ENCODE results near the gene TRIM16. TPM values are rescaled to one million over a fixed set of nuclear protein-coding genes. Genes with fewer than 3 reads are reported as not detected.
"Not testable (repeated sequence)": the region's sequence is repeated elsewhere in the genome, so short reads cannot be mapped to it uniquely, and the experiment has no call there.

TRIM16 gene
- total RNA-seq, 4 donors from 2014 or later = 52.8 to 92.1 (median 63.8) TPM

DNA sequence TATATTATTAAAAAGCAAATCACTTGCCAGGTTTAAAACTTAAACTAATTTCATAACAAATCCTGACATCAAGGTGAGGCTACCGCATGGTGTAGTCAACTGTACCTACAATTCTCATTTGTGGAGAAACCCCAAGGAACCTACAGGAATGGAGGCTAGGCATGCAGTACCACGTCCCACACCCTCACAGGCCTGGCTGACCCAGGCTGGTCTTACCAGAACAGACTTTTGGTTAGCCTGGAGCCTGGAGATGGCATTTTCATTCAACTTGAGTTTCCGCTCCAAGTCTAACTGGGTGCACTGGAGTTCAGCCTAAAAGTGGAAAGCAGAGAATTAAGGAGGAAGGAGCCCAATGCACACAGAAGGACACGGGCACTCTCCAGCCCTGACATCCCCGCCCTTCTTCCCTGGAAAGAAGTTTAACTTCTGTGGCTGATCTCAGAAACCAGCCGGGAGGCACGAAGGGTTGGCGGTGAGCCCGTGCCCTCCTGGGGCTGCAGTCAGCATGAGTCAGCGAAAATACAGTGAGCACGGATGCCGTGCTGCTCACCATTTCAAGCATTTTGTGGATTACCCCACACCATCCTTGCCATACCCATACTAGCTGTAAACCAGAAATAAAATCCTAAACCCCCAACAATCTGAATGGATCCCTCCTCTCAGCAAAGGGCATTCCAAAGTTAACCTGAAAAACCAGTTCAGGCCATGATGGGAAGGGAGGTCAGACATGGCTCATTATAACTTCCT, 41.4 kb downstream of the TRIM16 start:
- H3K27me3 ChIP-seq; H3K36me3 ChIP-seq; H3K27ac ChIP-seq; H3K9me3 ChIP-seq; H3K4me3 ChIP-seq; DNase-seq (ENCODE audit: low spot score in 2 of 2): not testable (repeated sequence)
- 92% methylated on average over 1 of the region's 12 CpGs for WGBS
- peaks cover 27% of the 10 kb centered on the region for H3K4me1 ChIP-seq

DNA sequence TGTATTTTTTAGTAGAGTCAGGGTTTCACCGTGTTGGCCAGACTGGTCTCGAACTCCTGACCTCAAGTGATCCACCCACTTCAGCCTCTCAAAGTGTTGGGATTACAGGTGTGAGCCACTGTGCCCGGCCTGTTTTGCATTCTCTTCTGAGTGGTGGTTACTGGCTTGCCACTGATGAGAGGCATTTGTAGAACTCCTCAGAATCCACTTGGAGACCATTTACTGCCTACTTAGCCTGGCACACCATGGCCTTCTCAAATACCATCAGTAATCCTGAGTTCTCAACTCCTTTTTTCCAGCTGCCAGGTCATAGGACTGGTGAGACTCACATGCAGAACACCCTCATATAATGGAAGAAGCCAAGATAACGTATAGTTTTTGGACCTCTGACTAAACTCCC, 42.1 kb downstream of the TRIM16 start:
- H3K4me3 ChIP-seq; H3K9me3 ChIP-seq; H3K27ac ChIP-seq; DNase-seq (ENCODE audit: low spot score in 2 of 2); H3K27me3 ChIP-seq; H3K36me3 ChIP-seq: not testable (repeated sequence)
- WGBS = 100% methylated on average over 1 of the region's 4 CpGs
- H3K4me1 ChIP-seq = peaks cover 25% of the 10 kb centered on the region

DNA sequence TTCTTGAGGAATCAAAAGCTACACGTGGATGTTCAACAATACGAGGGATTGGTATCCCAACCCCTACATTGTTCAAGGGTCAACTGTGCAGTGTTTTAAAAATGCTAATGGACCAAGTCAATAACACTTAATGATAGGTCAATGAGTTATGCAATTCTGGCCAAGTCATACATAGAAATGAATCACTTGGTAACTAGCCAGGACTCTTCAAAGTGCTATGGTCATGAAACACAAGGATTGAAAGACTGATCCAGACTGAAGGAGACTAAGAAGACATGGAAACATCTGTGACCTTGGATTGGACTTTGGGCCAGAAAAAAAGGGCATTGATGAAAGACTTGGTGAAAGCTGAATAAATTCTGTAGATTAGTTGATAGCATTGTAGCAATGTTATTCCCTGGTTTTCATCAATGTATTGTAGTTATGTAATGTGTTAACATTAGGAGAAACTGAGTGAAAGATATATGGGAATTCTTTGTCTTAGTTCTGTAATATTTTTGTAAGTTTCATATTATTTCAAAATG, 53.1 kb downstream of the TRIM16 start:
- WGBS = 96% methylated on average over 2 of the region's 2 CpGs
- not testable (repeated sequence) for H3K9me3 ChIP-seq; H3K4me3 ChIP-seq; H3K4me1 ChIP-seq; DNase-seq (ENCODE audit: low spot score in 2 of 2); H3K27me3 ChIP-seq; H3K27ac ChIP-seq
- peaks cover 25% of the 10 kb centered on the region for H3K36me3 ChIP-seq

DNA sequence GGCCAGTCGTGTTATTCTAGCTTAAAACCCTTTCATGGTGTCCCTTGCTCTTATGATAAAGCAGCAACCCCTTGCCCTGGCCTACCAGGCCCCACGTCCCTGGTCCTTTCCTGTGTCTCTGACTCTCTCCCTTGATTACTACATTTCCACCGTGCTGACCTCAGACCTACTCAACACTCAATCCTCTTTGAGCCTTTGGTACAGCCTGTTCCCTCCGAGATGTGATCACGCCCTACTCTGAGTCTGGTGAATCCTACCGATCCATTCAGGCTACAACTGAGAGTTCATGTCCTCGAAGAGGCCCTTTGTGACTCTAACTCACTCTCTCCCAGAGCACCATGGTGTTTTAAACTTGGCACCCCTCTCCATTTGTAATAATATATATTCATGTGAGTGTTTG, 54.1 kb downstream of the TRIM16 start:
- not testable (repeated sequence) for DNase-seq (ENCODE audit: low spot score in 2 of 2); H3K27me3 ChIP-seq; H3K4me3 ChIP-seq; H3K27ac ChIP-seq; H3K4me1 ChIP-seq; H3K9me3 ChIP-seq
- 91% methylated on average over 7 of the region's 7 CpGs for WGBS
- peaks cover 25% of the 10 kb centered on the region for H3K36me3 ChIP-seq

DNA sequence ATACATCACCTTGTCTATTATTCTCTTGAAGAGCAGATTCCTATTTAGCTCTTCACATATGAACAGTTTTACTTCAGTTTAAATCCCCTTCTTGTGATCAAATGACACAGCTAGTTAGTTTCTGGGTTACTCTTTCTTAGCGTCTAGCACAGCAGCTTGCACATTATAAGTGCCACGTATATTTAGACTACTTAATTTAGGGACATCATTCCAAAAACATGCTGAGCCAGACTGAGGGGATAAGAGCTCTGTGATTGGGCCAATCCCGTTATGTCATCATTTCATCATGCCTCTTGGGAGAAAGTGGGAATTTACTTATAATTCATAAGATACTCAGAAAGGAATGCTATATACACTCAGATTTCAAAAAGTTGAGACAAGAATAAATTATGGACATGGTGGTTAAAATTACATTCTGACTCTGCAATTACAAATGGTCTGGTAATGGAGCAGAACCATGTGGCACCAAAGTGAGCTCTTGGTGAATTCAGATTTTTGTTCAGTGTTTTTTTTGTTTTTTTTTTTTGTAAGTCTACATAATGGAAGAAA, 60.4 kb downstream of the TRIM16 start:
- not testable (repeated sequence) for H3K9me3 ChIP-seq; H3K27ac ChIP-seq; H3K4me3 ChIP-seq; DNase-seq (ENCODE audit: low spot score in 2 of 2); H3K27me3 ChIP-seq; H3K4me1 ChIP-seq
- WGBS = 67% methylated on average over 3 of the region's 3 CpGs
- H3K36me3 ChIP-seq = peaks cover 12% of the 10 kb centered on the region

DNA sequence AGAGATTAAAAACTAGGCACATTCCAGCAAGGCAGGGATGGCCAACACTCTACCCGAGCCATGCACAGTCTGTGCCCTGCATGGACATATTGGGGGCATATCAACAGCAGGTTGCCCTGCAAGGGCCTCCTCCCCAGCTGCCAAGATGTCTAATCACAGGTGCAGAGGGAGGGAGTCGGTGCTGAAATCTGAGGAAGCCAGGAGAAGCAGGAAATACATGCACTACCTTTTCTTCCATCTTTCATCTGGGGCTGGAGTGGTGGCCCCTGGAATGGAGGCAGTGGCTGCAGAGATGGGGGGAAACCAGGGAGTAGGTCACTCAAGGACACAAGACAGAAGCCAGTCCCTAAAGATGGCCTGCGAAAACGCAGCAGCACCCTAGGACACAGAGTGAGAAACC, 60.9 kb downstream of the TRIM16 start:
- 89% methylated on average over 3 of the region's 4 CpGs for WGBS
- DNase-seq (ENCODE audit: low spot score in 2 of 2); H3K4me1 ChIP-seq; H3K9me3 ChIP-seq; H3K27me3 ChIP-seq; H3K27ac ChIP-seq; H3K36me3 ChIP-seq; H3K4me3 ChIP-seq: not testable (repeated sequence)

DNA sequence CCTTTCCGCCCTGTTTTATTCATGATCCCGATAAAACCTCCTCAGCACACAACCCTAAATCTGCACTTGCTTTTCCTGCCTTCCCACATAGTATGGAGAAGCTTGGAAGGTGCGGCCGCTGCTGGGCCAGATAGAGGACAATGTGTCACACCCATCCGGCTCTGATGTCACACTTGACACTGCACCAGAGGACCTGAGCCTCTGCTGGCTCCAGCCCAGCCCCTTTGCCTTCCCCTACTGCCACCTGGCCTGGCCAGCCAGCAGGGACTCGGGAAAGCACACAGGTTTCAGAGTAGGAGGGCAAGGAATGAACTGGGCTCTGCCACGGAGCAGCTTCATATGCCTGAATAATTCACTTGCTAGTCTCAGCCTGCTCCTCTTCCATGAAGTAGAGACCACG, 62.0 kb downstream of the TRIM16 start:
- not testable (repeated sequence) for H3K27ac ChIP-seq; H3K4me3 ChIP-seq; DNase-seq (ENCODE audit: low spot score in 2 of 2); H3K27me3 ChIP-seq; H3K4me1 ChIP-seq; H3K9me3 ChIP-seq; H3K36me3 ChIP-seq
- WGBS = 81% methylated on average over 4 of the region's 8 CpGs

DNA sequence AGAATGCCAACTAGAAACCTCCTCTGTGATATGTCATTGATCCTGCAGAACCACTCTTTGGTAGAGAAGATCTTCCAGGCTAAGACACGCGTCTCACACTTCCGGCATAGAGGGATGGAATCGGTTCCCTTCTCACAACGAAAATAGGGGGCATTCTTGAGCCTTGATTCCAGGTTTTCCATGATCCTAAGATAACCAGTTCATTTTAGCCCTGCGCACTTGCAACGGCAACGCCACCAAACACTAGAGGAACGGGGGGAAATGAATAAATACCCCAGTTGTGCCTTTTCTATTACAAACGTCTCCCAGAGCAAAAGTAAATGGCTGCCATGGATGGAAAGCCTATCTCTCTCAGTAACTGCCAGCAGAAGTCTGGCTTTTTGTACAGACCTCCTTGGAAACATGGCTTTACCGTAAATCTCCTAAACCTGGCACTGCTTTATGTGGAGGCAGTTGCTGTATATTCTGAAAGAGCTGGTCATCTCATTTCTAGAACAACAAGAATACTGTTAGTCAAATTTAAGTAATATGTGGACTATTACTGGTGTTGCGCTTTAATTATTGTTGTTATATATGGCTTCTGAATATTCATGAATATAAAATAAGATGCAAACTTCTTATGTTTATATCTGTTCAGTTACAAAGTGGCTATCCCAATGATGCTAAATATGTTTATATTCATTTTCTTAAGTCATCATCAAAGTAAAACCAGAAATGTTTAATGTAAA, 64.6 kb downstream of the TRIM16 start, which contains the start of gene FBXW10B:
Gene FBXW10B, minus strand, starts transcription at position 374 of the 728 bp plus-strand sequence. Its CDS starts 192 bp downstream, at position 182.
- not testable (repeated sequence) for H3K4me1 ChIP-seq; DNase-seq (ENCODE audit: low spot score in 2 of 2); H3K9me3 ChIP-seq; H3K27ac ChIP-seq; H3K4me3 ChIP-seq; H3K27me3 ChIP-seq; H3K36me3 ChIP-seq
- 75% methylated on average over 6 of the region's 12 CpGs for WGBS

DNA sequence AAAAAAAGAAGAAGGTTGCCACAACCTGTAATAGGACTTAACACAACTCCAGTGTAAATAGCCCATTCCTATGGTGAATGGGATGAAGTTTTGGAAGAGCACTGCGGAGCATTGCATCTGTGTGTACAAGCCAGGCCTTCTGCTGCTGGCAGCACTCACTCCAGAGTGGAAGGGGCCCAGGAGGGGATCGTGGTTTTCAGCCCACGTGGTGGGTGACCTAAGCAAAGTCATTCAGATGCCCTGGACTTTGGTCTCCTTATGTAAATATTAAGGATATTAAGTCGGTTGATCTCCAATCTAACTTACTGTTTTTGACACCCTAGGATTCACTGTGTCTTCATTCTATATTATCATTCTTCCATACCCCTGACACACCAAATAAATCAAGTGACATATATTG, 67.3 kb downstream of the TRIM16 start:
- H3K4me3 ChIP-seq; H3K9me3 ChIP-seq; H3K4me1 ChIP-seq; H3K36me3 ChIP-seq; H3K27me3 ChIP-seq; H3K27ac ChIP-seq; DNase-seq (ENCODE audit: low spot score in 2 of 2): not testable (repeated sequence)
- 83% methylated on average over 1 of the region's 4 CpGs for WGBS

DNA sequence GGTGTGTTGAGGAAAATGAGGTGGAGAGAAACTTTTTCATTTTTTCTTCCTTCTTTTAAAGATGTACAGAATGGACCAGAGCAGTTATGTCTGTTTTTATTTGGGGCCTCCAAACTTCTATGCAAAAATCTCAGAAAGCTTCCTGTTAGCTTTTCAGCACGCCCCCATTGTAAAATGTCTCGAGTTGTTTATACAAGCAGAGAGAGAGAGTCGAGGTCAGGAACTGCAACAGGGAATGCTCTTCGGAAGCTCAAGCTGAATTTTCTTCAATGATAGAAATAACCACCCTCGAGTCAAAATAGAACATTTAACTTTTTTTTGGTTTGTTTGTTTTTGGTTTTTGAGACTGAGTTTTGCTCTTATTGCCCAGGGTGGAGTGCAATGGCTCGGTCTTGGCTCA, 68.3 kb downstream of the TRIM16 start:
- H3K27me3 ChIP-seq; DNase-seq (ENCODE audit: low spot score in 2 of 2); H3K27ac ChIP-seq; H3K4me3 ChIP-seq; H3K4me1 ChIP-seq; H3K9me3 ChIP-seq; H3K36me3 ChIP-seq: not testable (repeated sequence)
- 70% methylated on average over 6 of the region's 6 CpGs for WGBS

DNA sequence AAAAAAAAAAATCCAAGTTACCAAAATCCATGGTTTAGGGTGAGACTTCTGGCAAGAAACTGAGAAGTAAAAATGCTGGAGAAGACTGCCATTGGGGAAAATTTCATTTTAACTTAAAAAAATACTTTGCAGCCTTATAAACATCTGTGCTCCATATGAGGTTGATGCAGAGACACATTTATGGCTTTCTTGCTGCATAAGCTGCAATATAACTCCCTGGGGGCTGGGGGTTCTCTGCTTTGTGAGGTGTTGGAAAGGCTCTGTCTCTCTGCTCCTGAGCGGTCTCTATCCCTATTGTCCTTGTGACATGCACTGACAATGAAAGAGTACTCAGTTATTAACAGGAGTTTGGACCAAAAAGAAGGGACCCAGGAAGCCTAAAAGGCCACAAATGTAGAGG, 71.0 kb downstream of the TRIM16 start:
- H3K4me3 ChIP-seq; DNase-seq (ENCODE audit: low spot score in 2 of 2); H3K4me1 ChIP-seq; H3K9me3 ChIP-seq; H3K36me3 ChIP-seq; H3K27me3 ChIP-seq; H3K27ac ChIP-seq: not testable (repeated sequence)
- no CpG with 5 or more reads among the region's 1 CpG for WGBS

DNA sequence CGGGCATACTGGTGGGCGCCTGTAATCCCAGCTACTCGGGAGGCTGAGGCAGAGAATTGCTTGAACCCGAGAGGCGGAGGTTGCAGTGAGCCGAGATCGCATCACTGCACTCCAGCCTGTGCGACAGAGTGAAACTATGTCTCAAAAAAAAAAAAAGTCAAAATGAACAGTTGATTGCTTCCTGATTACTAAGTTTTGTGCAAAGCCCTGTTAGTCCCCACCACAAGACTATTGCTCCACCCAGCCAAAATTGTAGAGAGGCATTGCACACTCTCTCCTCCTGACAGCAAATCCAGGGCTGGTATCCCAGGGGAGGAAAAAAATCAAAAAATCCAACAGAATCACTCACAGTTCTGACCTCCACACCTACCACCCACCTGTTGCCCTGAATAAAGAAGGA, 91.2 kb downstream of the TRIM16 start:
- no CpG with 5 or more reads among the region's 8 CpGs for WGBS

DNA sequence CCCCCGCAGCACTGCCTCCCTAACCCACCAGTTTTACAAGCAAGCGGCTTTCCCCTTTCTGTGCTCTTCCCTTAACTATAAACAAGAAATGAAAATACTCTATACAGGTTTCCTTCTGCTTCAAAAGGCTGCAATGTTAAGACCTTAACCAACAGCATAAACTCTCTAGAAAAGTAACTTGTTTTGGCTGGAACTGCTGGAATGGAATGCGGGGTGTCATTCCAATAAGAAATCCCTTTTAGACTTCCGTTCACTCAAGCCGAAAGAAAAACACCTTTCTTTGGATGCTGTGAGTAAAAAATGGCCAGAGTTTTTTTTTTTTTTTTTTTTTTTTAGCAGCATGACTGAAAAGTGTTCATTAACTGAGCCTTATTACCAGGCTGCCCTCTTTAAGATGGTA, 92.1 kb downstream of the TRIM16 start:
- WGBS = 68% methylated on average over 5 of the region's 5 CpGs
- DNase-seq (ENCODE audit: low spot score in 2 of 2) = not testable (repeated sequence)

More for the DNA sequence above, 91.2 kb downstream of the TRIM16 start:
- H3K4me1 ChIP-seq; H3K27me3 ChIP-seq; H3K27ac ChIP-seq; DNase-seq (ENCODE audit: low spot score in 2 of 2); H3K36me3 ChIP-seq; H3K4me3 ChIP-seq; H3K9me3 ChIP-seq: not testable (repeated sequence)

DNA sequence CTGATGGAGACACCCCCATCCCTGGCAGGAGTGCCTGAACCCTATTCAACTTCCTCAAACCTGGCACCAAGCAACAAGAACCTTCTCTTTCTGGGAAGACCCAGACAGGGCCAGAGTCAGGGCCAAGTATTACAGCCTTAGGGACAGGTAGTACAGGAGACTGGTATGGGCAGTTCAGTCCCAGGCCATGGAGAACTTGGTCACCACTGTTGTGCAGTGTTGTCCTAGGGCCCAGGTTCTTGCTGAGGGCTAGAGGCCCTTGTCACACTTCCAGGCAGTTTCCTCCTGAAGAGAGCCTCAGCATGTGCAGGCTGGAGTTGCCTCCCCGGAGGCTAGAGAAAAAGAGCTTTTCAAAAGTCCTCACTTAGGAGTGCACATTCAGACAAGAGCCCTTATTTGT, 93.3 kb downstream of the TRIM16 start:
- H3K27me3 ChIP-seq; DNase-seq (ENCODE audit: low spot score in 2 of 2); H3K9me3 ChIP-seq; H3K27ac ChIP-seq; H3K4me1 ChIP-seq; H3K36me3 ChIP-seq; H3K4me3 ChIP-seq: not testable (repeated sequence)
- 100% methylated on average over 1 of the region's 1 CpG for WGBS

More for the DNA sequence above, 92.1 kb downstream of the TRIM16 start:
- not testable (repeated sequence) for H3K4me1 ChIP-seq, H3K4me3 ChIP-seq, H3K9me3 ChIP-seq, H3K27ac ChIP-seq, H3K27me3 ChIP-seq, H3K36me3 ChIP-seq

Data from suprapubic skin (tissue), 4 donors.